GM12875 (cell line): Measurements from ENCODE around the gene NCKAP1.

ENCODE experiments used
- H3K4me3 ChIP-seq: one replicate; pipeline ENCODE4 v1.5.1; 2011; ENCODE audit warnings: low read depth, low read length, control low read depth
- TF ChIP-seq, protein P1 (sequence below): IDR thresholded peaks from 2 replicates; pipeline ENCODE4 v1.5.1; 2011; ENCODE audit warnings: low read depth, mild to moderate bottlenecking, control low read depth, inconsistent platforms, low read length, moderate library complexity, borderline replicate concordance; ENCODE audit not compliant: insufficient read depth

The NCKAP1 gene

DNA sequence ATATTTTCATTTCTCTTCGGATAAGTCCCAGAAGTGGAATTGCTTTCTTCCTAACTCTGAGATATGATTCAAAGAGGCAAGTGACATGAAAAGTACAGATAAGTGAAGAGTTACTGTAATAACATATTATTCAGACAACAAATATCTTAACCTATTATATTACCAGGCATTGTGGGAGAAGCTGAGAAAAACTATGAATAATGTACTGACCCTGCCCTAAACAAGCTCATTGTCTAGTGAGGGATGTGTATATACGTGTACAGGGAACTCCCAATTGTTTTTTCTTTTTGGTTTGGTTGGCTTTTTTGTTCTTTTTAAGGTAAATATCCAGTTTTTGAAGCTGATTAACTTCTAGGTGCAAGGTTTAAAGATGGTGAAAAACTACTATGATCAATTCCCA is 26.5 kb downstream of the NCKAP1 start:
- TF ChIP-seq, protein P1, sequence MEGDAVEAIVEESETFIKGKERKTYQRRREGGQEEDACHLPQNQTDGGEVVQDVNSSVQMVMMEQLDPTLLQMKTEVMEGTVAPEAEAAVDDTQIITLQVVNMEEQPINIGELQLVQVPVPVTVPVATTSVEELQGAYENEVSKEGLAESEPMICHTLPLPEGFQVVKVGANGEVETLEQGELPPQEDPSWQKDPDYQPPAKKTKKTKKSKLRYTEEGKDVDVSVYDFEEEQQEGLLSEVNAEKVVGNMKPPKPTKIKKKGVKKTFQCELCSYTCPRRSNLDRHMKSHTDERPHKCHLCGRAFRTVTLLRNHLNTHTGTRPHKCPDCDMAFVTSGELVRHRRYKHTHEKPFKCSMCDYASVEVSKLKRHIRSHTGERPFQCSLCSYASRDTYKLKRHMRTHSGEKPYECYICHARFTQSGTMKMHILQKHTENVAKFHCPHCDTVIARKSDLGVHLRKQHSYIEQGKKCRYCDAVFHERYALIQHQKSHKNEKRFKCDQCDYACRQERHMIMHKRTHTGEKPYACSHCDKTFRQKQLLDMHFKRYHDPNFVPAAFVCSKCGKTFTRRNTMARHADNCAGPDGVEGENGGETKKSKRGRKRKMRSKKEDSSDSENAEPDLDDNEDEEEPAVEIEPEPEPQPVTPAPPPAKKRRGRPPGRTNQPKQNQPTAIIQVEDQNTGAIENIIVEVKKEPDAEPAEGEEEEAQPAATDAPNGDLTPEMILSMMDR: no peak

DNA sequence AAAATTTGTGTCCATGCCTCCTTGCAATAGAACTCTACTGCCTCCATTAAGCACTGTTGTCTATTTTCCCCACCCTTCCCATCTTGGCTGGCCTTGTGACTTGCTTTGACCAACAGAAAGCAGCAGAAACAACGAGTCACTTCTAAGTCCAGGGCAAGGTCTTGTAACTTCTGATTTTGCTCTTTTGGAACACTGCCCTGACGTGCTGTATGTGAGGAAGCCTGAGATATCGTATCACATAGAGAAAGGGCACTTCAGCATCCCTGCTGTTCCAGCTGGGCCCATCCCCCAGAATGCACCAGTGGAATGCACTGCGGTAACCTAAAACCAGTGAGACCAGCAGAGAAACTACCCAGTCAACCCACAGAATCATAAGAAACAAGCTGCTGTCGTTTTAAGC is 28.1 kb downstream of the NCKAP1 start:
- H3K4me3 ChIP-seq: no peak overlapping the region
- TF ChIP-seq, protein P1: no peak

More for the DNA sequence above, 26.5 kb downstream of the NCKAP1 start:
- H3K4me3 ChIP-seq: no peak overlapping the region

DNA sequence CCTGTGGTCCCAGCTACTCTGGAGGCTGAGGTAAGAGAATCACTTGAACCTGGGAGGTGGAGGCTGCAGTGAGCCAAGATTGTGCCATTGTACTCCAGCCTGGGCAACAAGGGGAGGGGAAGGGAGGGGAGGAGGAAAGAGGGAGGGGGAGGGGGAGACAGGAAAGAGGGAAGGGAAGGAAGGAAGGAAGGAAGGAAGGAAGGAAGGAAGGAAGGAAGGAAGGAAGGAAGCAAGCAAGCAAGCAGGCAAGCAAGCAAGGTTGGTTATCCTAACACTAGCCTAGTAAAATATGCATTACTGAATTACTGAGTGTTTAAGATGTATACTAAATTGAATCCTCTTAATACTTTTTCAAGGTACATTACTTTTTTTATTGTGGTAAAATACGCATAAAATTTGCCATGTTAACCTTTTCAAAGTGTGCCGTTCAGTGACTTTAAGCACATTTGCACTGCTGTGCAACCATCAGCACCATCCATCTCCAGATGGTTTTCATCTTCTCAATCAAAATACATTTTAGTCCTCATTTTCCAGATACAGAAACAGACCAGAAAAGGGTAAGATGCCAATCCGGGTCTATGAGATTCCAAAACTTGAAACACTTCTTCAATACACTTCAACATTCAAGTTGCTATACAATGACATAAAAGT is 28.9 kb downstream of the NCKAP1 start:
- TF ChIP-seq, protein P1: no peak
- no peak overlapping the region for H3K4me3 ChIP-seq

DNA sequence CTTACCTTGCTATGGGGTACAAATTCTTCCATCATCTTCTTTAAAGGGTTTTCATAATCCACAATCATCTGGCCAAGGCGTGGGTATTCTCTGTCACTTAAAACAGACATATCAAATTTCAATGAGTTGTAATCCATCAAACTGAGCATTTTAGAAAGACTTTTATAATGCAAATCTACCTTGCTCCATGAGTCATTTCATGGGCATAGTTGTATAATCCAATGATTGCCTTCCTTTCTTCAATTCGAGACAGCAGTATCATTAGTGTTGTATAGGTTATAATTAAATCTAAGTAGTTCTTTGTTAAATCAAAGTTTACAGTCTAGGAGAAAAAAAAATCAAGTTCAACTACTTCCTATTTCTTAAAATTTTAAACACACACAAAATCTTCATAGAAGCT is 36.3 kb downstream of the NCKAP1 start:
- H3K4me3 ChIP-seq: no peak overlapping the region
- TF ChIP-seq, protein P1: no peak

DNA sequence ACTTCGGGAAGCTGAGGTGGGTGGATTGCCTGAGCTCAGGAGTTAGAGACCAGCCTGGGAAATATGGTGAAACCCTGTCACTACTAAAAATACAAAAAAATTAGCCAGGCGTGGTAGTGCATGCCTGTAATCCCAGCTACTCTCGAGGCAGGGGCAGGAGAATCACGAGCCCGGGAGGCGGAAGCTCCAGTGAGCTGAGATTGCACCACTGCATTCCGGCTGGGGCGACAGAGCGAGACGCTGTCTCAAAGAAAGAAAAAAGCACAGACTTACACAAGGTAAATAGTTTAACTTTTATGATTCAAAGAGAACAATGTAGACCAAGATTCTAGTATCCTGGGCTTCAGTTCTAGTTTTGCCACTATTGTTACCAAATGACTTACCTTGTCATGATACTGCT is 37.4 kb downstream of the NCKAP1 start:
- H3K4me3 ChIP-seq: no peak overlapping the region
- TF ChIP-seq, protein P1: no peak

DNA sequence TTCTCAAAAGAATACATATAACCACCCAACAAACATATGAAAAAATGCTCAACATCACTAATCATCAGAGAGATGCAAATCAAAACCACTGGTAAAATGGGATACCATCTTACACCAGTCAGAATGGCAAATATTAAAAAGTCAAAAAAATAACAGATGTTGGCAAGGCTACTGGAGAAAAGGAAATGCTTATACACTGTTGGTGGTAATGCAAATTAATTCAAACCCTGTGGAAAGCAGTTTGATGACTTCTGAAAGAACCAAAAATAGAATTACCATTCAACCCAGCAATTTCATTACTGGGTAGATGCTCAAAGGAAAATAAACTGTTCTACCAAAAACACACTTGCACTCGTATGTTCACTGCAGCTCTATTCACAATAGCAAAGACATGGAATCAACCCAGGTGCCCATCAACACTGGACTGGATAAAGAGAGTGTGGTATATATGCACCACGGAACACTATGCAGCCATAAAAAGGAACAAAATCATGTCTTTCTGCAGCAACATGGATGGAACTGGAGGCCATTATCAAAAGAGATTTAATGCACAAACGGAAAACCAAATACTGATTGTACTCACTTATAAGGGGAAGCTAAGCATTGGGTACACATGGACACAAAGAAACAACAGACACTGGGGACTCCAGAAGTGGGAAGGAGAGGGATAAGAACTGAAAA is 38.8 kb downstream of the NCKAP1 start:
- TF ChIP-seq, protein P1: no peak
- H3K4me3 ChIP-seq: no peak overlapping the region
